ENCODE results near the gene MAPT. TPM values are rescaled to one million over a fixed set of nuclear protein-coding genes. Genes with fewer than 3 reads are reported as not detected.

The MAPT gene
- total and polyA plus RNA-seq, 2 experiments from 2014 or later = 0.37 to 0.71 TPM

DNA sequence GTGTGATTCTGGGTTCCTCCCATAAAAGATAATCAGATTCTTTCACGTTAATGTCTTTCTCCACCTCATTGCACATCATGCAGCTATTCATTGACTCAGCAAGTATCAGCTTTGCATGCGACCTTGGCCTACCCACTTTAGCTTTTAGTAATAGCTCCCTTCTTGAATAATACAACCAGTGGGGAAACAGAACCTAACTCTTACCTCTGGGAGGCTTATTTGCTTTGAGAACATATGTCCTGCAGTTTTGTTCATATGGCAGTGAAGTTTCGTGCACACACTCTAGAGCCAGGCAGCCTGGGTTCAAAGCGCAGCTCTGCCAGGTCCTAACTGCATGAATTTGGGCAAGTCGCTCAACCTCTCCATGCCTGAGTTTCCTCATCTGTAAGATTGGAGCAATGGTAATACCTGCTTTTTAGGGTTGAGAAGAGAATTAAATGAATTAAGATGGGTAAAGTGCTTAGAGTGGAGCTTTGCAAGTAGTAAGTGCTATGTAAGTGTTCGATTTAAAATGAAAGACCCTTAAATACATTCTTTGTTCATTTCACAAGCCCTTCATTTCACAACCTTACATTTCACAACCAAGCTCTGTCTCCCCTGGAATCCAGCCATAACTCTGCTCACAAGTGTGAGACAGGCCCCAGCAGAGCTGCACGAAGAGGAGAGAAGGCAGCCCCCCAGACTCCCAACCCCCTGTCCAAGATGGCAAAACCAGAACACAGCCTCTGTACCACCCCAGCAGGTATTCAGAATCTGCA, 29.3 kb downstream of the MAPT start:
- Histone ChIP-seq H3K9me2 (replicated peaks; ENCODE audit: insufficient read depth) (no peaks in the 10 kb centered on the region), H4K20me1 (ENCODE audit: insufficient read depth, poor library complexity, severe bottlenecking) (no peaks in the 10 kb centered on the region), H3K36me3 (replicated peaks; ENCODE audit: insufficient read depth, low read depth) (no peaks in the 10 kb centered on the region), H2AFZ (no peak overlapping the region), H3K4me3 (no peak overlapping the region), H3K4me1 (ENCODE audit: insufficient read depth) (peaks cover 4% of the 10 kb centered on the region), H3K27ac (no peak overlapping the region), H3K4me2 (no peak overlapping the region), H3K79me2 (no peaks in the 10 kb centered on the region), H3K27me3 (no peaks in the 10 kb centered on the region), H3K9me3 (ENCODE audit: low read depth) (no peaks in the 10 kb centered on the region)
- TF ChIP-seq EZH2 (IDR thresholded peaks at IDR 0.05; ENCODE audit: borderline replicate concordance) (no peak), EZH2phosphoT487 (IDR thresholded peaks at IDR 0.05; ENCODE audit: low read depth, severe bottlenecking, unreplicated experiment) (no peak), CTCF (IDR thresholded peaks at IDR 0.05; ENCODE audit: poor library complexity) (no peak)
- DNase-seq (ENCODE audit: low spot score) = peak; percentile 30
- WGBS (ENCODE audit: low lambda C conversion rate, missing lambda C conversion rate) = 66% methylated on average over 7 of the region's 7 CpGs

GRCh38 chr17:45924332-45924820, 30.0 kb downstream of the MAPT start:
- Histone ChIP-seq H3K9me3 (ENCODE audit: low read depth) (no peaks in the 10 kb centered on the region), H3K27ac (no peak overlapping the region), H3K4me2 (no peak overlapping the region), H3K4me3 (no peak overlapping the region), H3K27me3 (no peaks in the 10 kb centered on the region), H3K4me1 (ENCODE audit: insufficient read depth) (peaks cover 4% of the 10 kb centered on the region), H3K79me2 (no peaks in the 10 kb centered on the region), H4K20me1 (ENCODE audit: insufficient read depth, poor library complexity, severe bottlenecking) (no peaks in the 10 kb centered on the region), H3K9me2 (replicated peaks; ENCODE audit: insufficient read depth) (no peaks in the 10 kb centered on the region), H2AFZ (no peak overlapping the region), H3K36me3 (replicated peaks; ENCODE audit: insufficient read depth, low read depth) (no peaks in the 10 kb centered on the region)
- no peak for DNase-seq (ENCODE audit: low spot score)
- TF ChIP-seq CTCF (IDR thresholded peaks at IDR 0.05; ENCODE audit: poor library complexity) = no peak
- TF ChIP-seq EZH2 (IDR thresholded peaks at IDR 0.05; ENCODE audit: borderline replicate concordance) = no peak
- no peak for TF ChIP-seq EZH2phosphoT487 (IDR thresholded peaks at IDR 0.05; ENCODE audit: low read depth, severe bottlenecking, unreplicated experiment)
- 92% methylated on average over 10 of the region's 10 CpGs for WGBS (ENCODE audit: low lambda C conversion rate, missing lambda C conversion rate)

- H3K27me3 ChIP-seq = no peaks in the 10 kb centered on the region
- H4K20me1 ChIP-seq (ENCODE audit: insufficient read depth, poor library complexity, severe bottlenecking) = no peaks in the 10 kb centered on the region
- no peak for DNase-seq (ENCODE audit: low spot score)
- no peak overlapping the region for H3K27ac ChIP-seq
- no peak overlapping the region for H2AFZ ChIP-seq
- TF ChIP-seq CTCF (IDR thresholded peaks at IDR 0.05; ENCODE audit: poor library complexity) (no peak), EZH2phosphoT487 (IDR thresholded peaks at IDR 0.05; ENCODE audit: low read depth, severe bottlenecking, unreplicated experiment) (no peak), EZH2 (IDR thresholded peaks at IDR 0.05; ENCODE audit: borderline replicate concordance) (no peak)
- no peak overlapping the region for H3K4me2 ChIP-seq
- peaks cover 4% of the 10 kb centered on the region for H3K4me1 ChIP-seq (ENCODE audit: insufficient read depth)
- no peaks in the 10 kb centered on the region for H3K36me3 ChIP-seq (replicated peaks; ENCODE audit: insufficient read depth, low read depth)
- H3K79me2 ChIP-seq = no peaks in the 10 kb centered on the region
- H3K9me2 ChIP-seq (replicated peaks; ENCODE audit: insufficient read depth) = no peaks in the 10 kb centered on the region
- H3K9me3 ChIP-seq (ENCODE audit: low read depth) = no peaks in the 10 kb centered on the region
- no peak overlapping the region for H3K4me3 ChIP-seq
Observed at GRCh38 chr17:45925311-45925710, 31.0 kb downstream of the MAPT start.
